Uterus (tissue), 2 donors: Measurements from ENCODE around the gene C16orf74.

Source experiments
- CTCF ChIP-seq, 4 experiments: fragments of 200-600 bp in 2 of 4; fragments of 450-650 bp in 2 of 4; sonication (generic) in 2 of 4; IDR thresholded peaks; one replicate each; pipeline ENCODE4 v1.5.1; 2016 to 2019; ENCODE audit warnings: antibody characterized with exemption in 4 of 4, mild to moderate bottlenecking in 2 of 4, moderate library complexity in 1 of 4
- POLR2A ChIP-seq, 2 donors: fragments of 450-650 bp; IDR thresholded peaks; one replicate each; pipeline ENCODE4 v1.6.1; 2016; ENCODE audit warnings: antibody characterized with exemption in 2 of 2, mild to moderate bottlenecking in 1 of 2, moderate library complexity in 1 of 2

GRCh38 chr16:85683363-85683762, 67.5 kb downstream of the C16orf74 start:
- TF ChIP-seq POLR2A (IDR thresholded peaks at IDR 0.05) (no peak), CTCF (IDR thresholded peaks at IDR 0.05) (no peak)
